ENCODE data around the gene NR4A1.

Gene NR4A1

DNA sequence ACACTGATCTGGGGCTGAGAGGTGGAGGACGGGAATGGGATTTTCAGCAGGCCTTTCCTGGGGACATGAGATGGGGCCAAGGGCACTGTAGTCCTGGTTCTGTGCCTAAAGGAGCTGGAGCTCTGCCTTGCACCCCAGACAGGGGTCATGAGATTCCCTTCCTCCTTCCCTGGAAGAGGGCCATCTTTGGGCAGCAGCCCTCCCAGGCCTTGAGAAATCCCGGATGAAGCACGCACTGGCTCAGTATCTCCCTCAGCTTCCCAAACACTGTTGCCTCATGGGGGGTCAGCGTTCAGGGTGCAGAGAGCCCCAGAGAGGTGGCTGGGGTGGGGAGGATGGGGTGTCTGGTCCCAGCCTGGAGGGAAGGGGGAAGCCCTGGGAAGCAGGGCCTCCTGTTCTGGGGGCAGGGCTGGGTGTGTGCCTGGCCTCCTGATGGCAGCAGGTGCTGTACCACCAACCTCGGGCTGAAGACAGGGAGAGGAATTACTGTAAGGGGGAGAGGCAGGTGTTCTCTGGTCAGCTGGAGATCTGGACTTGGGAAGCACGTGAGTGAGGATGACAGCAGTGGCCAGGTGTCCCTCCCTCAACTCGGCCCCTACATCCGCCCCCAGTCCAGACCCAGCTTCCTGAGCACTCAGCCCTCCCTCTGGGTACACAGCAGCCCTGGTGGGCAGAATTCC is 8.4 kb upstream of the NR4A1 start:
- no peak for DNase-seq

DNA sequence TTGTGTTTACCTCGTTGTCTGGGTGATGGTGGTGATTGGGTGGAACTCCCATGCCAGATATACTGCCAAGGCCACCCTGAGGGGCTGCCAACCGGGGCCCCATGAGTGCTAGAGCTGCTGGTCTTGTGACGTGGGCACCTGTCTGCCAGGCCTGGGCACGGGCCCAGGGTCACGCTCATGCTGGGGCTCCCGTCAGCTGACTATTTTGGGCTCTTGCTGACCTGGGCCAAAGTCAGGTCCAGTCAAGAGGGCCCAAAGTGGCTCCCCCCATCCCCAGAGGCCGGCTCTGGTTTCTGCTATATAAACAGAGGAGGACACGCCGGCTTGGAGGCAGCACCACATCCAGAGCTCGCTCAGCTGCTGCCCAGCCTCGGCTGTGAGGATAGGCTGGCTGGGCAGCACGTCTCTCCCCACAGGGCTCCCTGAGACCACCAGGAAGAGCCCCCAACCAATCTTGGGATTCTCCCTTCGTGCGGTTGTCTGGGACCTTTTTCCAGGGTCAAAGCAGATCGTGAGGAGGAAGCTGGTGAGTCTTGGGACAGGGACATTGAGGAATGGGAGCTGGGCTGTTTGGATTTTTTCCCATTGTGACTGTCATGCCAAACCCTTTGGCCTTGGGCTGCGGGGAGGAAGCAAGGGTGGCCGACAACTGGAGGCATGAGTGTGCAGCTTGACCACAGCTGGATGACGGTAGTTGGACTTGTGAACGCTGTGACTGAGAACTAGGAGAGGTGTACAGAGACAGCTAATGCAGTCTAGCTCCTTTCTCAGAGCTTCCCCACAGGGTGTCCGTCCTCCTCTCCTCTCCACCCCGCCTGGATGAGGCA is 7.6 kb upstream of the NR4A1 start:
- no peak for DNase-seq

DNA sequence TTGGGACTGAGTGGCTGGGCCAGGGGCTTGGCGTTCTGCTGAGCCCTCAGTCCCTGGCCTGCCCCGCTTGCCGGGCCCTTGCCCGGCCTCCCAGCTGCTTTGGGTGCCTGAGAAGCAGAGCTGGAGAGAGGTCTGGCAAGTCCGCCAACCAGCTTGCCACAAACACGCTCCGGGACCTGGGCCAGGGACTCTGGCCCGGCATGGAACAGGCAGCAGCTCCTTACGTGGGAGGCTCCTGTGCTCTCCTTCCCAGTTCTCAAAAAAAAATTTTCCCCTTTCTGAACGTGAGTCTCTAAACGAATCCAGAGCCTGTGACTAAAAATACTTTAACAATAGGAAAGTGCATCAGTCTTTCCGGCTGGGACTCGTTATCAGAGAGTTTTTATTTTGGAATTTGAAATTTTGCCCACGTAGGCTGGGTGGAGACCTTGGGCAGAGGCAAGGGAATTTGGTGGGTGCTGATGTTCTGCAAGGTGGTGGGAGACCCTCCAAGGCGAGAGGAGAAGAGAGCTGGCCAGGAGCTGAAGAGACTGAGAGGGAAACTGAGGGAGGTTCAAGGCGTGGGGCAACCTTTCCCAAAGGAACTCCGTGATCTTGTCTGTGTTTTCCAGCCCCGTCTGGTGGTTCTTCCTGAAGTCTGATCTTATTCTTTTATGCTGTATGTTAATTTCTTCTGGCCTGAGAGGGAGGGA is 6.8 kb upstream of the NR4A1 start:
- DNase-seq: no peak

DNA sequence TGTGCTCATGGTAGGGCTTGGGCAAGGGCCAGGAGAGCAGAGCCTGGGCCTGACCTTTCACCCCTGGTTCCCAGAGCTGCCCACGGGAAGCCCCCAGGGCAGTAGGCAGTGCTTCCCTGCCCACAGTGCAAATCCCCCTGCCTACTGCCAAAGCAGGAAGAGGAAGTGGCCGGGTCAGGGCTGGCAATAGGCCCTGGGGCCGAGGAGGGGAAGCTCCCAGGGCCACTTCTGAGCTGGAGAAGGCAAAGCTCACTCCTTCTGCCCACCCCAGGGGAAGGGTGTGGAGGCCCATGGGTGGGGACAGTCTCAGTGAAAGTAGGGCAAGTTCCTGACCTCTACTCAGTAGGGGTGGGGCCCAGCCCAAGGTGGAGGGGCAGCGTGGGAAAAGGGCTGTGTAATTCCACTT is 5.4 kb upstream of the NR4A1 start:
- DNase-seq: no peak

DNA sequence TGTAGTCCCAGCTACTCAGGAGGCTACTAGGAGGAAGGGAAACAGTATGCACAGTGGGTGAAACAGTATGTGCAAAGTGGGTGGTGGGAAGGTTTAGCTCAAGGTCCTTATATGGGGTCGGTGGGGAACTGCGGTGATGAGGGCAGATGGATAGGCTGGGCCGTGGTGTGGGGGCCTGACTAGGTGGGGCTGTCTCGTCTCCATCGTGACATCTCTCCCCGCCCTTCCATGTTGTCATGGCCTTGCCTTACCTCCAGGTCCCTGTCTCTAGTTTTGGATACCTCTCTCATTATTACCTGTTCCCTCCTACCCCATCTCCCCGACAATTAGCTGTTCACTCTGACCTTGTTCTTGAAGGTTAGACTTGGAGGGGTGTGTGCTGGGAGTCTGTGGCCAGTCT is 4.4 kb upstream of the NR4A1 start:
- no peak for DNase-seq

DNA sequence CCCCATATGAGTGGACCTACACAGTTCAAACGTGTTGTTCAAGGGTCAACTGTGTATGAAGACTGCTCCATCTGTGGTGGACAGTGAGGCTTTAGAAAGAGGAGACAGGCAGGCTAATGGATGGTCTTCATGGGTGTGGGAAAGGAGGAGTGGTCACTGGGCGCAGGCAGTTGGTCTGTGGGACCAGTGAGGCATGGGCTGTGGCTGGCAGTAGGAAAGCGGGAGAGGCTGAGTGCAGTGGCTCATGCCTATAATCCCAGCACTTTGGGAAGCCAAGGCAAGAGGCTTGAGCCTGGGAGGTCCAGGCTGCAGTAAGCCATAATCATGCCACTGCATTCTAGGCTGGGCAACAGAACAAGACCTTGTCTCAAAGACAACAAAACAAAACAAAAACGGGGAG is 2.0 kb upstream of the NR4A1 start:
- no peak for DNase-seq

DNA sequence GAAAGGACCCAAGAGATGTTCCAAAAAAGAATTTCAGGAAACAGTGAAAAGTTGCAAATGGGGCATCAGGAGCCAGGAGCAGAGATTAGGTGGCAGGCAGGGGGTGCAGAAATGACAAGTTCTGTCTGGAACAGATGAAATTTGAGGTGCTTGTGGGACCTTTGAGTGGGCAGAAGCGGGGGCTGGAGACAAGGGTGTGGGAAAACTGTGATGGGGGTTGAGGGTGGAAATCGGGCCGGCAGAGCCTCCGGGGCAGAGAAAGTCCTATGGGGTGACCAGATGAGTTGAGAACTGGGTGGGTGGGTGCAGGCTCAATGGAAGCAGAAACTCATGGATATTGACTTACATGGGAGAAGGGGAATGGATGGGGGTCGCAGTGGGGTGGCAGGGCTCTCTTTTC is 1.6 kb upstream of the NR4A1 start:
- no peak for DNase-seq

DNA sequence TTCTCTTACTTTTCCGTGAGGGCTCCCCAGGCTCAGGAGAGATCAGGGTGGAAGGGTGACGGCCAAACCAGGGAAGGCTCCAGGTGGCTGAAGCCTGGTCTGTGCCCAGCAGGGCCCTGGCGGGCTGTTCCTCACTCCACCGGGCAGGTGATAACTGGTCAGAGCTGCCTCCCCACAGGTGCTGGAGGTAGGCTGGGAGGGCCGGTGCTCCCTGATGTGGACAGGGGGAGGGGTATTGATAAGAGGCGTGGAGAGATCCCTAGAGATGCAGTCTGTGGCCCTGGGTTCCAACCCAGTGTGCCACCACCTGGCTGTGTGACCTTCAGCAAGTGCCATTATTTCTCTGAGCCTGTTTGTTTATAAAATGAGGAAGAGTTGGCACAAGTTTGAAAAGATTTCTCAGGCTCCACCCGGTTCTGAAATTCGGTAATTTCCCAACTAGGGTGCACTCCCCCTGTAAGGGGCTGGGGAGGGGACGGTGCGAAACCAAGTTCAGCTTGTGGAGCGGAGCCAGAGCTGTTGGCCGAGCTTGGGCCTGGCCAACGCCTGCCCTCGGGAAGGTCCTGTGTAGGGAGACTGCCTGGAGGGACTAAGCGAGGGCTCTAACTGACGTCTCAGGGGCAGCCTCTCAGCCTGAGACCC is 1.0 kb upstream of the NR4A1 start:
- DNase-seq: no peak

DNA sequence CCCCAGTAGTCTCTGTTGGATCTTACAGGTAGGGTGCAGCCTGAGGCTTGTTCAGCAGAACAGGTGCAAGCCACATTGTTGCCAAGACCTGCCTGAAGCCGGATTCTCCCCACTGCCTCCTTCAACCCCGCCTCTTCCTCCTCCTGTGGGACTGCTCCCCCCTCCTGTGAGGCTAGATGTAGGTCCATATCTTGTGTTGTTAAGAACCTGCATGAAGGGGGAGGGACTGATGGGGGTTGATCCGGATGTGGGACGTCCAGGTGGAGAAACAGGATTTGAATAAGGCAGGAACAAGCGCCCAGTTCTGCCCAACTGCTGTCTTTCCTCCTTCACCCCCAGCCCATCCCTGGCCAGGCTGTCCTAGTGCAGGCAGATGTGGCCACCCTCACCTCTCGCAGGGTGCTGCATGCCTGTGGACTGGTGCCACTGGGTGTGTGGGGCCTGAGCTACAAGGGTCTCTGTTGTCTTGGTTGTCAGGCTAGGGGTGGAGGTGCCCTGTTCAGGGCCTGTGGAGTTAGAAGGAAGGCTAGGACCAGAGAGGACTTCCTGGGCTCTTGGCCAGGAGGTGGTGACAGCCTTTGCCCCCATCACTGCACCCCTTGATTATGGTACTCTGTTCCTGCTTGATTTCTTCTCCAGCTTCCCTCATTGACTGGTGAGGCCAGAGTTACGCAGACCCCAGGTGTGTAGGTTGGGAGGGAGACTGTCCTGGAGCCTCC is 1.4 kb downstream of the NR4A1 start:
- no peak for DNase-seq

DNA sequence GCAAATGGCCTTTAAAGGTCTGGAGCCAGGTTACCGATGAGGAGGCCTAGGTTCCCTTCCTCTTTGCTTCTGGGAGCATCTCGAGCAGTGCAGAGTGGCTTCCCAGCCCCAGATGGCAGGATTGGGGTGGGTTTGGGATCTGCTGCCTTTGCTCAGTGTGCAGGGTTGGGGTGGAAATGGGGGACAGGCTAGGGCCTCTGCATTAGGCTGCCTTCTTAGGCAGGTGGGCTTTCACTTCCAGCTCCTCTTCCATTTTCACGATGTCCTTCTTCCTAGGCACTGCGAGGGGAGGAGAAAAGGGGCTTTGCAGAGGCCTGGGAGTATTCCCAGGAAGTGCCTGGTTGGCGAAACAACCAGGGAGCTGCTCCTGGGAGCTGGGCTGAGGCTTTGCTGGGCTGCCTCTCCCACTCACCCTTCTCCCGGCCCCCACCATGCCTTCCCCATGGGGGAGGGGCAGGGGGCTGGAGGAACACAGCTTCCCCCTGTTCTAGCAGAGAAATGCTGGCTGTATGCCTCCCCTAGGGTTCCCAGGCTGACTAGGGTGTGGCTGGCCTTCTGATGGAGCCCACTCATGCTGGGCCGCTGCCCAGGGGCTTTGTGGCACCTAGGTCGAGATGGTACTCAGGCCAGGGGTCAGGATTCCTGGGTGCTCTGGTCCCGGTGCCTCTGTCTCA is 2.4 kb downstream of the NR4A1 start:
- no peak for DNase-seq

DNA sequence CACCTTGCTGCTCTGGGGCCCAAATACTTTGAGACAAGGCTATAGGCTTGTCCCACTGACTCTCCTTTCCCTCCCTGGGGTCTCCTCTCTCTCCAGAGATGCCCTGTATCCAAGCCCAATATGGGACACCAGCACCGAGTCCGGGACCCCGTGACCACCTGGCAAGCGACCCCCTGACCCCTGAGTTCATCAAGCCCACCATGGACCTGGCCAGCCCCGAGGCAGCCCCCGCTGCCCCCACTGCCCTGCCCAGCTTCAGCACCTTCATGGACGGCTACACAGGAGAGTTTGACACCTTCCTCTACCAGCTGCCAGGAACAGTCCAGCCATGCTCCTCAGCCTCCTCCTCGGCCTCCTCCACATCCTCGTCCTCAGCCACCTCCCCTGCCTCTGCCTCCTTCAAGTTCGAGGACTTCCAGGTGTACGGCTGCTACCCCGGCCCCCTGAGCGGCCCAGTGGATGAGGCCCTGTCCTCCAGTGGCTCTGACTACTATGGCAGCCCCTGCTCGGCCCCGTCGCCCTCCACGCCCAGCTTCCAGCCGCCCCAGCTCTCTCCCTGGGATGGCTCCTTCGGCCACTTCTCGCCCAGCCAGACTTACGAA is 3.1 kb downstream of the NR4A1 start:
- DNase-seq: no peak

DNA sequence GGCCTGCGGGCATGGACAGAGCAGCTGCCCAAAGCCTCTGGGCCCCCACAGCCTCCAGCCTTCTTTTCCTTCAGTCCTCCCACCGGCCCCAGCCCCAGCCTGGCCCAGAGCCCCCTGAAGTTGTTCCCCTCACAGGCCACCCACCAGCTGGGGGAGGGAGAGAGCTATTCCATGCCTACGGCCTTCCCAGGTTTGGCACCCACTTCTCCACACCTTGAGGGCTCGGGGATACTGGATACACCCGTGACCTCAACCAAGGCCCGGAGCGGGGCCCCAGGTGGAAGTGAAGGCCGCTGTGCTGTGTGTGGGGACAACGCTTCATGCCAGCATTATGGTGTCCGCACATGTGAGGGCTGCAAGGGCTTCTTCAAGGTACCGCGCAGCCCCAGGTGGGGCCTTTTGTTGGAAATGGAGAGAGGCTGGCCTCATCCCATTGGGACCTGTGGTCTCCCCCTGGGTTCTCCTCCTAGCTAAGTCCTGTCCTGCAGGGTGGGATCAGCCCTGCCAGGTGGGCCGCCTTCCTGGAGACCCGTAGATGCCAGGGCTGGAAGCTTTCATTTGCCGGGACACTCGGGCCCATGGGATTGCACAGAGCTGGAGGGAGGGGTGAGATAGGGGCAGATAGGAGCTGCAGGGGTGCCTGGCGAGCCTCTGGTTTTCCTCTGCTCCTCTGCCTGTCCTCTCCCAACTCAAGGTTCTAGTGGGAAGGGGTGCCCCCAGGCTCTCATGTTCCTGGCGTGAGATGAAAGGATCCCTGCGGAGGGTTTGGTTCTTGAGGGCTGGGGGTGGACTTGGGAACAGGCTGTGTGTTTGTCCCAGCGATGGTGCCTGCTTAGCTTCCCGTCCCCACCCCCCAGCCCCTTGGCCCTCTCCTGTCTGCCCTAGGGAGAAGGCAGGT is 3.8 kb downstream of the NR4A1 start:
- DNase-seq: no peak

DNA sequence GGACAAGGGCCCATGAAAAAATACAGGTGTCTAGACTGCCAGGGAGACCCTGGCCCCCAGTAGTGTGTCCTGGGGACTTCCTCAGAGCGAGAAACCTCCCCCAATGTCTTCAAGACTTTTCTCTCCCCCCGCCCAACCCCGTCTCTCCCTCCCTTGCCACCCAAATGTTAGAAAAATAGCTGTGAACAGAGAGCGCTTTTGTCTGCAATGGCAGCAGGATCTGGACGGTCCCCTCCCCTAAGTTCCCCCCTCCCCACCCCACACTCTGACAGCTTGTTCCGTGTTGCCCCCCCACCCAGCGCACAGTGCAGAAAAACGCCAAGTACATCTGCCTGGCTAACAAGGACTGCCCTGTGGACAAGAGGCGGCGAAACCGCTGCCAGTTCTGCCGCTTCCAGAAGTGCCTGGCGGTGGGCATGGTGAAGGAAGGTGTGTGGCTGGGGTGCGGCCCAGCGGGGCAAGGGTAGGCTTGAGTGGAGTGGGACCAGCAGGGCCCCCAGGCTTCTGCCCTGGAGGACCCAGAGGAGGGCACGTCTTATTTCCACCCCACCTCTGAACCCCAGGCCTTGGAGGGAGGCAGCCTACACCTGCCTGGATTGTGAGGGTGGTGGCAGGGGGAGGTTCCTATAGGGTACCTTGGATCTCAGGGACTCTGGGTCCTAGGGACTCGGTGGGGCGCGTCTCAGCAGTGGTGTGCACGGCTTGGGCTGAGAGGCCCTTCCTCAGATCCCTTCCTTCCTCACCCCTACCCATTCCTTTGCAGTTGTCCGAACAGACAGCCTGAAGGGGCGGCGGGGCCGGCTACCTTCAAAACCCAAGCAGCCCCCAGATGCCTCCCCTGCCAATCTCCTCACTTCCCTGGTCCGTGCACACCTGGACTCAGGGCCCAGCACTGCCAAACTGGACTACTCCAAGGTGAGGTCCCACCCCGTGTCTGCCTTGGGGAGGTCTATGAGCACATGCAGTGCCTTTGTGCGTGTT is 4.8 kb downstream of the NR4A1 start:
- no peak for DNase-seq

DNA sequence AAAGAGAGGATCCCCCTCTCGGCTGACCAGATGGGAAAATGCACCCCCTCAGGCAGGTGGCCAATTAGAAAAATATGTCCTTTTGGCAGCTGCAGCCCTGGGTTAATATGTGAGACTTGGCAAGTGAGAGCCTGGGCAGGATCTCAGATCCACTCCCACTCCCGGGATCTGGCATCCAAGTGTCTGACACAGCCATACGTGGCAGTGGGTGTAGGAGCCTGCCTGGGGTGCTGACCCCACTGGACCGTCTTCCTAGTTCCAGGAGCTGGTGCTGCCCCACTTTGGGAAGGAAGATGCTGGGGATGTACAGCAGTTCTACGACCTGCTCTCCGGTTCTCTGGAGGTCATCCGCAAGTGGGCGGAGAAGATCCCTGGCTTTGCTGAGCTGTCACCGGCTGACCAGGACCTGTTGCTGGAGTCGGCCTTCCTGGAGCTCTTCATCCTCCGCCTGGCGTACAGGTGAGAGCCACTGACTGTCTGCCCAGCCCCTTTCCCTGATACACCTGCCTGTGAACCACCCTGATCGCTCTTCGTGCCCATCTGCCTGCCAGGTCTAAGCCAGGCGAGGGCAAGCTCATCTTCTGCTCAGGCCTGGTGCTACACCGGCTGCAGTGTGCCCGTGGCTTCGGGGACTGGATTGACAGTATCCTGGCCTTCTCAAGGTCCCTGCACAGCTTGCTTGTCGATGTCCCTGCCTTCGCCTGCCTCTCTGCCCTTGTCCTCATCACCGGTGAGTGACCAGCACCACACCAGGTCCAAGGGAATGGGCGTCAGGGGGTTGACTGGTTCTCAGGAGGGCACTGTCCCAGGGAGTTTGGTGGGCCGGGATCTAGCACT is 5.8 kb downstream of the NR4A1 start:
- DNase-seq: no peak

DNA sequence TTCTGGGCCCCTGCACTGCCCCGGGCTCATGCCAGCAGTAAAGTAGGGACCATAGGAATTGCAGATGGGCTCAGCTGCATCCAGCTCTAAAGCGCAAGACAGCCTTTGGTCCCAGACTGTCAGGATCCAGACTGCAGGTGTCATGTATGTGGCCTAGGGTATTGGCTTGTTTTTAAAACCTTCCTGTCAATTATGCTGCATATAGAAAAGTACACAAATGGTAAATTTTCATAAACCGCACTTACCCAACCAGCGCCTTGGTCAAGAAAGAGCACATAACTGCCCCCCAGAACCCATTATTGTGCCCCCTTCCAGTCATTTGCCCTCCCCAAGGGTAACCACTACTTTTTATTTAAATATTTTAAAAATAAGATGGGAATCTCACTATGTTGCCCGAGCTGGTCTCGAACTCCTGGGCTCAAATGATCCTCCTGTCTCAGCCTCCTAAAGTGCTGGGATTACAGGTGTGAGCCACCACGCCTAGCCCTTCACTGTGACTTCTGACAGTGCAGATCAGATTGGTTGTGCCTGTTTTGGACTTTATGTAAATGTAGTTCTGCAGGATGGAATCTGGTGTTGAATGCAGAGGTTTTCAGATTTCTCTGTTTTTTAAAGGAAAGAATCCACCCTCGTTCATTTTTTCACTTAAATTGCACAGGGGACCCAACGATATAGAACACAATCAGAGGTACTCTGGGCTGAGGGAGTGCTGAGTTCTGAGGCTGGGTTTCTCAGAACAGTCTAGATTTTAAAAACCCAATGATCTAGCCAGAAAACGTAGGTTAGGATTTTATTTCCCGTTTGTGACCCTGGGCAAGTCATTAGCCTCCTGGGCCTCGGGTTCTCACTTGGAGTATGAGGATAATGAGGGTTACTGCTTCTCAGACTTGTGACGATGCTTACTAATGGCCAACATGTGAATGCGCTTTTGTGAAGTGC is 6.7 kb downstream of the NR4A1 start:
- no peak for DNase-seq

DNA sequence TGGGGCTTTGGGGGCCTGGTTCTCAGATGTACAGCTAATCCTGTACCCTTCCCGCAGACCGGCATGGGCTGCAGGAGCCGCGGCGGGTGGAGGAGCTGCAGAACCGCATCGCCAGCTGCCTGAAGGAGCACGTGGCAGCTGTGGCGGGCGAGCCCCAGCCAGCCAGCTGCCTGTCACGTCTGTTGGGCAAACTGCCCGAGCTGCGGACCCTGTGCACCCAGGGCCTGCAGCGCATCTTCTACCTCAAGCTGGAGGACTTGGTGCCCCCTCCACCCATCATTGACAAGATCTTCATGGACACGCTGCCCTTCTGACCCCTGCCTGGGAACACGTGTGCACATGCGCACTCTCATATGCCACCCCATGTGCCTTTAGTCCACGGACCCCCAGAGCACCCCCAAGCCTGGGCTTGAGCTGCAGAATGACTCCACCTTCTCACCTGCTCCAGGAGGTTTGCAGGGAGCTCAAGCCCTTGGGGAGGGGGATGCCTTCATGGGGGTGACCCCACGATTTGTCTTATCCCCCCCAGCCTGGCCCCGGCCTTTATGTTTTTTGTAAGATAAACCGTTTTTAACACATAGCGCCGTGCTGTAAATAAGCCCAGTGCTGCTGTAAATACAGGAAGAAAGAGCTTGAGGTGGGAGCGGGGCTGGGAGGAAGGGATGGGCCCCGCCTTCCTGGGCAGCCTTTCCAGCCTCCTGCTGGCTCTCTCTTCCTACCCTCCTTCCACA is 7.6 kb downstream of the NR4A1 start:
- no peak for DNase-seq

Measured in KG1 (cell line).